ENCODE data around the gene PRG3. TPM values are rescaled to one million over a fixed set of nuclear protein-coding genes. Genes with fewer than 3 reads are reported as not detected.

Gene PRG3
- total RNA-seq, 1 experiment from 2014 or later, result not detected

- ChIA-PET CTCF (no interaction called here), POLR2A (no interaction called here), RAD21 (ENCODE audit: low non-redundant PET in 1 of 2, low total read pairs in 2 of 2, uncharacterized antibody in 2 of 2, unreplicated experiment in 2 of 2) (no interaction called here)
- Histone ChIP-seq H3K79me2 (ENCODE audit: insufficient read depth, low read length) (no peaks in the 10 kb centered on the region), H3K9ac (ENCODE audit: low read length) (no peak overlapping the region), H3K27me3 (ENCODE audit: insufficient read depth, low read length) (no peaks in the 10 kb centered on the region), H4K20me1 (ENCODE audit: insufficient read depth) (no peaks in the 10 kb centered on the region), H3K9me2 (ENCODE audit: insufficient read depth) (no peaks in the 10 kb centered on the region), H3K4me2 (ENCODE audit: low read length) (no peak overlapping the region), H2AFZ (ENCODE audit: low read depth, low read length, poor library complexity, severe bottlenecking) (no peak overlapping the region), H3K4me1 (ENCODE audit: control insufficient read depth in 1 of 2, insufficient read depth in 2 of 2, low read length in 2 of 2) (peaks cover 2 to 14% of the 10 kb centered on the region in 2 experiments; a peak in 3 of 4 replicates), H3K27ac (ENCODE audit: low read depth, low read length) (no peak overlapping the region), H3K4me3 (replicated peaks in 1 of 2; ENCODE audit: low read depth in 1 of 2, low read length in 2 of 2) (no peak overlapping the region), H3K9me3 (ENCODE audit: control insufficient read depth in 1 of 2, insufficient read depth in 1 of 2, low read depth in 1 of 2, low read length in 2 of 2) (no peaks in the 10 kb centered on the region), H3K36me3 (ENCODE audit: control insufficient read depth in 1 of 2, insufficient read depth in 2 of 2, low read length in 2 of 2) (no peaks in the 10 kb centered on the region)
- intact Hi-C loops (cut with micrococcal nuclease), result no loop called here
- ATAC-seq (no peak), DNase-seq (ENCODE audit: low read depth, low spot score) (no peak)
- no TSS peak for BruUV-seq (replicated peaks)
- TF ChIP-seq ZFX (IDR thresholded peaks at IDR 0.05) (no peak), RAD21 (IDR thresholded peaks at IDR 0.05; ENCODE audit: low read depth) (no peak), EGR1 (IDR thresholded peaks at IDR 0.05; ENCODE audit: low read depth) (no peak), ZNF274 (IDR thresholded peaks at IDR 0.05; ENCODE audit: low read depth, low read length) (no peak), MAX (IDR thresholded peaks at IDR 0.05) (no peak), EZH2phosphoT487 (IDR thresholded peaks at IDR 0.05; ENCODE audit: borderline replicate concordance) (no peak), SIN3A (IDR thresholded peaks at IDR 0.05; ENCODE audit: low read depth) (no peak), EZH2 (IDR thresholded peaks at IDR 0.05) (no peak), FOSL1 (IDR thresholded peaks at IDR 0.05; ENCODE audit: low read depth) (no peak), SRF (IDR thresholded peaks at IDR 0.05; ENCODE audit: low read depth) (no peak), SP1 (IDR thresholded peaks at IDR 0.05; ENCODE audit: low read depth) (no peak), CTCF (IDR thresholded peaks at IDR 0.05 in 2 of 3, conservative IDR thresholded peaks at IDR 0.05 in 1 of 3; ENCODE audit: borderline replicate concordance in 1 of 3, insufficient read depth in 1 of 3, low read depth in 2 of 3, low read length in 2 of 3) (no peak), YY1 (IDR thresholded peaks at IDR 0.05; ENCODE audit: extremely low read depth, insufficient replicate concordance, low read depth, low read length) (no peak), TCF7L2 (IDR thresholded peaks at IDR 0.05; ENCODE audit: borderline replicate concordance, extremely low read depth, insufficient read depth, insufficient read length) (no peak), ATF3 (IDR thresholded peaks at IDR 0.05) (no peak)
Measured at GRCh38 chr11:57341250-57341808, 39.6 kb downstream of the PRG3 start.
